Activated CD4-positive, alpha-beta memory T cell treated with anti-CD3 and anti-CD28 coated beads for 36 hours (primary cell): ENCODE data around the gene CEP112. TPM values are rescaled to one million over a fixed set of nuclear protein-coding genes. Genes with fewer than 3 reads are reported as not detected.
A peak's percentile ranks its signal among the peaks of the same experiment; 100 is the strongest.

Source experiments
- CTCF ChIA-PET: fragments of 350-600 bp; sonication (Branson Sonifier 250); formaldehyde crosslinking; loops from one replicate; lab custom pipeline; 2021; ENCODE audit warnings: antibody characterized with exemption, inconsistent platforms; lab: Charles Lee
- POLR2A ChIA-PET: fragments of 350-600 bp; sonication (Branson Sonifier 250); formaldehyde crosslinking; loops from one replicate; lab custom pipeline; 2021; ENCODE audit warnings: antibody characterized with exemption; lab: Charles Lee
- DNase-seq: peaks from one replicate; pipeline ENCODE4 v3.0.0-alpha.2; 2020
- H3K27ac Mint-ChIP-seq: one replicate; pipeline ENCODE4 v1.8.0; 2021; ENCODE audit warnings: mixed read lengths
- H3K27me3 Mint-ChIP-seq: one replicate; pipeline ENCODE4 v1.8.0; 2021; ENCODE audit warnings: mixed read lengths
- H3K36me3 Mint-ChIP-seq: one replicate; pipeline ENCODE4 v1.8.0; 2021; ENCODE audit warnings: mixed read lengths
- H3K4me1 Mint-ChIP-seq: one replicate; pipeline ENCODE4 v1.8.0; 2021; ENCODE audit warnings: low read depth, mixed read lengths
- H3K4me3 Mint-ChIP-seq: one replicate; pipeline ENCODE4 v1.8.0; 2021; ENCODE audit warnings: mild to moderate bottlenecking, mixed read lengths
- H3K9me3 Mint-ChIP-seq: one replicate; pipeline ENCODE4 v1.8.0; 2021; ENCODE audit warnings: mixed read lengths
- intact Hi-C: fragments of 100-400 bp; cut with micrococcal nuclease; formaldehyde crosslinking; loops from one replicate; pipeline ENCODE4 v1.15.1; 2023
- total RNA-seq, 2 experiments: library from RNA; stranded (reverse); gene quantifications; one replicate each; pipeline ENCODE4 v1.2.3, GENCODE V29; 2021

The CEP112 gene
- total RNA-seq, 2 experiments from 2014 or later: 3.3 to 3.7 TPM

DNA sequence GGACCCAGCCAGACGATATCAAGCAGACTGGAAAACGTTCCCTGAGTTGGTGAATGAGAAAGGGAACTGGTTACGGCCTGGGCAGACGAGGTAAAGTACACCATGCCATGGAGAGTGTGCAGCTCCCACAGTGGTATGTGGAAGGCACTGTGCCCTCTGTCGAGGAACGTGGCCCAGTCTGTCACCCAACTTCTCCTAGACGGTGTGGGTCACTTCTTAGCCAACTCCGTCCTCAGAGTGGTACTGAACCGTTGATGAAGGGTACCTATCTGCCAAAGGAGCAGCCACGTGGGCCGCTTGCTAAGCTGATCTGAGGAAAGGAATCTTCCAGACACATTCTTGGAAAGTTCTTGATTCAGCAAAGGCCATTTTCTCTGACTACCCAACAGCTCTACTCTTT, 574.4 kb downstream of the CEP112 start:
- Mint-ChIP-seq H3K4me3 (no peak overlapping the region), H3K9me3 (no peaks in the 10 kb centered on the region), H3K4me1 (no peaks in the 10 kb centered on the region), H3K36me3 (no peaks in the 10 kb centered on the region), H3K27me3 (no peaks in the 10 kb centered on the region), H3K27ac (no peak overlapping the region)
- intact Hi-C loops: no loop called here
- ChIA-PET POLR2A (no interaction called here), CTCF (no interaction called here)
- no peak for DNase-seq

DNA sequence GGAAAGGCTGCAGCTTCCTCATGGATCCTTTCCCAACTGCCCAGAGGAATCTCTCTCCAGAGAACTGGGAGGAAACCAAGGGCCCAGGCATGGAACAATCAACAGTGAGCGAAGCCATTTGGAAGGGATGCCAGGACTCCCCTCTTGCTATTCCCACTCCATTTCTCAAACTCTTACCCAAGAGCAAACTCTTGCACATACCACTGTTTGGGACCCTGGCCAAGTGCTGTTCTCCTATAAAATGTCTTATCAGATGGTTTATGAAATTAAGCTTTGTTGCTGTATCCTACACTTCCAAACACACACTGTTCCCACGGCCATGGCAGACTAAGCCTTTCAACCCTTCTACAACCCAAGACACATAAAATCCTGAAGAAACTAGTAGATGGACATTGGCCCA, 582.2 kb downstream of the CEP112 start:
- ChIA-PET POLR2A (no interaction called here), CTCF (no interaction called here)
- Mint-ChIP-seq H3K4me3 (no peak overlapping the region), H3K27ac (no peak overlapping the region), H3K9me3 (no peaks in the 10 kb centered on the region), H3K36me3 (no peaks in the 10 kb centered on the region), H3K27me3 (no peaks in the 10 kb centered on the region), H3K4me1 (no peaks in the 10 kb centered on the region)
- intact Hi-C loops: no loop called here
- no peak for DNase-seq

DNA sequence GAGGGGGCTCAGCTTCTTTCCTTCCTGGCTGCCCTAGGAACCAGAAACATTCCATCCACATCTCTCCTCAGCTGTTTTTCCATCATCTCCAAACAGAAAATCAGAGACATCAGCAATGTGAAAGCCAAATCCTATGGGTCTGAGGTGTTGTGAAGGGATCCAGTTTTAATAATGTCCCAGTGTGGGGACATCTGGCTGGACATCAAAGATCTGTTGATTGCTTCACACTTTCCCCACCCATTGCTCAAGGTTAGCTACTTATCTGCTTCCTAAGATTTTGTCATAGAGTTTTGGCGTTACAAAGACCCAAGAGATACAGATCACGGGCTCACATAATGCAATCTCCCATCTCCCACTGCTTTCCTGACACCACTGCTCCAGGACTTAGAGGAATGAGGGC, 582.6 kb downstream of the CEP112 start:
- intact Hi-C loops: no loop called here

DNA sequence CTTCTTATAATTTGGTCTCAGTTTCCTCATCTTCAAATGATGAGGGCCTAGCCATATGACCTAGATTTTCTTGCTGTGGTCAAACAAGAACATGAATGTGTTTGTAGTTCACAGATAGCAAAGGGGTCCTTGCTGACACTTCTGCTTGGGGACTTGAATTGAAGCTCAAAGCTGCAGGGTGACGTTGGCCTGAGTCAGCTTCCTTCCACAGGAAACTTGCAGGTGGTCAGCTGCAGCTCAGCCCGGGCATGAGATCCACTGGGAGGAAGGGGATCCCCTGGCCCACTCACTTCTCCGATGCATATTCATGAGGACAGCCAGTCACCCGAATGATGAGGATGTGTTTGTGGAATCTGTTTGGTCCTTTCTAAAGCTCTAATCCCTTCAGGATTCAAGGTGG, 587.9 kb downstream of the CEP112 start:
- Mint-ChIP-seq H3K27me3 (peaks cover 3% of the 10 kb centered on the region), H3K36me3 (no peaks in the 10 kb centered on the region), H3K9me3 (no peaks in the 10 kb centered on the region), H3K4me1 (peaks cover 2% of the 10 kb centered on the region), H3K4me3 (no peak overlapping the region), H3K27ac (no peak overlapping the region)
- DNase-seq: peak; percentile 14
- intact Hi-C loops: no loop called here
- ChIA-PET CTCF (no interaction called here), POLR2A (no interaction called here)

More for the DNA sequence above, 582.6 kb downstream of the CEP112 start:
- no peak for DNase-seq
- Mint-ChIP-seq H3K4me3 (no peak overlapping the region), H3K27me3 (no peaks in the 10 kb centered on the region), H3K4me1 (no peaks in the 10 kb centered on the region), H3K27ac (no peak overlapping the region), H3K9me3 (no peaks in the 10 kb centered on the region), H3K36me3 (no peaks in the 10 kb centered on the region)
- POLR2A ChIA-PET: no interaction called here
- CTCF ChIA-PET: no interaction called here

DNA sequence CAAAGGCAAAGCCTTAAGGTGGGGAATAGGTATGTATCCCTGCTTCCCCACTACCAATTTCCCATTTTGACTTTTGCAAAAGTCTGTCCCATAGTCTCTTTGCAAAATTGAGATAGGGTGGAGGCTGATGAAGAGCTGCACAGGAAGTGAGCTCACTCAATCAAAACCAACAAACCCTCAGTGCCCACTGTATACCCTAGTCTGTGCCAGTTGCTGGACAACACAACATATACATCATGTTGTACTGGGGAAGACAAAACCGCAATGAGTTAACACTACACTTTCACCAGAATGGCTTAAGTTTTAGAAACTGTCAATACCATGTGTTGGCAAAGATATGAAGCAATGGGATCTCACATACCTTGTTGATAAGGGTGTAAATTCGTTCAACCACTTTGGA, 590.1 kb downstream of the CEP112 start:
- Mint-ChIP-seq H3K4me3 (no peak overlapping the region), H3K27me3 (peaks cover 3% of the 10 kb centered on the region), H3K9me3 (no peaks in the 10 kb centered on the region), H3K27ac (no peak overlapping the region), H3K36me3 (no peaks in the 10 kb centered on the region), H3K4me1 (peaks cover 2% of the 10 kb centered on the region)
- DNase-seq: no peak
- ChIA-PET POLR2A (no interaction called here), CTCF (no interaction called here)
- intact Hi-C loops: no loop called here

DNA sequence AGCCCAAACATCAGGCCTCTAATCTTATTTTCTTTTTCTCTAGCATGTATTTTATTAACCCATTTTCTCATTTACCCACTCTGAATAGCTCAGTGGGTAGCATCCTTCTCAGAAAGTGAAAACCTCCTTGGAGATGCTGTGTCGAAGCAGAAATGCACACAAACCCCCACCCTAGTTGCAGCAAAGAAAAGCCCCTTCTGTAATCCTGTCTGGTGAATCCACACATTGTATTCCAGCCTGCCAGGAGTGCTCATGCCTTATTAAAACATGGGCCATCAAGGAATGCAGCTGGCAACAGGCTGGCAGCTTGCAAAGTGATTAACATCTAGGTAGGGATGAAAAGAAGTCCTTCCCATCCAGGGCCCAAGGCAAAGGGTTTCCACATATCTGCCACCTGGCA, 590.8 kb downstream of the CEP112 start:
- ChIA-PET POLR2A (no interaction called here), CTCF (no interaction called here)
- Mint-ChIP-seq H3K4me3 (no peak overlapping the region), H3K27me3 (peaks cover 3% of the 10 kb centered on the region), H3K9me3 (no peaks in the 10 kb centered on the region), H3K27ac (no peak overlapping the region), H3K36me3 (no peaks in the 10 kb centered on the region), H3K4me1 (peaks cover 2% of the 10 kb centered on the region)
- intact Hi-C loops: no loop called here
- no peak for DNase-seq

DNA sequence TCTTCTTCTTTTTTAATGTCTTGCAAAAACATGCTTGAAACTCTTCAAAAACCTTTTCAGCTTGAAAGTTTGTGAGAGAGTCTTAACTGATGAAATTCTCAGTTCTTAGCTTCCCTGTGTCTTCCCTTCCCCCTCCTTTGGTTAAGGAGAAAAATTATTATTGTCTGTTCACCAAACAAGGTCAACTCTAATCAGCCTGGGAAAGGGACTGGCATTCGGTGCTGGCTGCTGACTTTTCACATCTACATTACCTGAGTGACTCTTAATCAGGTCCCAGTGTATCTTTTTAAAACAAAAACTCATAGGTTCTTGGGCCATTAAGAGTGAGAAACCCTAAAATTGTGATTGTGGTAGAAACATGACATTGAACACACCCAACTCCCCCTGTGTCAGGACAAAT, 591.4 kb downstream of the CEP112 start:
- Mint-ChIP-seq H3K36me3 (no peaks in the 10 kb centered on the region), H3K4me1 (peaks cover 2% of the 10 kb centered on the region), H3K27me3 (peaks cover 3% of the 10 kb centered on the region), H3K4me3 (no peak overlapping the region), H3K9me3 (no peaks in the 10 kb centered on the region), H3K27ac (no peak overlapping the region)
- ChIA-PET CTCF (no interaction called here), POLR2A (no interaction called here)
- DNase-seq: no peak
- intact Hi-C loops: no loop called here

DNA sequence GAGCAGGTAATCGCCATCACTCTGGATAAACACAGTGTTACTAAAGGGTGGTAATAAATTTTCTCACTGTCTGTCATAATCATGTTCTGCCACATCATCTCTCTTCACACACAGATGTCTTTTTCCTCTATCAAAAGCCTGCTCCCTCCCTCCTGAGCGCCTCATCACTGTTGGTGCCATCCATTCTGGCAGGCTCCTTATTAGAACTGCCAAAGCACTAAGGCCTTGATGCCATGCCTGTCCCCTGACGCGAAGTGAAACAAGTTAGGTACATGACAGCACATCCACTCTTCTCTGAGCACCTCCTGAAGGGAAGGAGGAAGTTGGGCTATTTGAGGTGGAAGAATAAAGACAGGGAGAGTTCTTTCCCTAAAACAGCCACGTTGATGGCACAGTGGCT, 592.3 kb downstream of the CEP112 start:
- peaks cover 3% of the 10 kb centered on the region for H3K27me3 Mint-ChIP-seq
- CTCF ChIA-PET: no interaction called here
- intact Hi-C loops: no loop called here
- POLR2A ChIA-PET: no interaction called here
- no peak for DNase-seq
- H3K9me3 Mint-ChIP-seq: no peaks in the 10 kb centered on the region
- no peak overlapping the region for H3K4me3 Mint-ChIP-seq
- H3K4me1 Mint-ChIP-seq: peaks cover 7% of the 10 kb centered on the region
- no peaks in the 10 kb centered on the region for H3K36me3 Mint-ChIP-seq
- no peak overlapping the region for H3K27ac Mint-ChIP-seq

DNA sequence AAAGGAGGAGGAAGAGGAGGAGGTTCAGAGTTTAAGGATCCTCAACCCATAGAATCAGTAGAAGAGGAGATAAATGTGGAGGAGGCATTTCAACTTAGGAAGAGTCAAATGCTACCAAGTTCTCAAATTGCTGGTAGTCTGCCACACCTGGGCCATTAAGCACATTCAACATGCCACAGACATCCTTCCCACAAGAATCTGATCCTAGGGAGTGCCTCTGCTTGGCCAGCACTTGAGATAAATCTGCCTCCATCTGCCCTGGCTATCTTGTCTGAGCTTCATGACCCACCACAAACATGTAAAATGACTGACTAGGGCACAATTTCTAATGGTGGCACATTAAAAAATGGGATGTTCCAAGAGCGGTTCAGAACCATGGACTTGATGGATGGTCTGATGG, 593.2 kb downstream of the CEP112 start:
- no peaks in the 10 kb centered on the region for H3K9me3 Mint-ChIP-seq
- CTCF ChIA-PET: no interaction called here
- H3K4me1 Mint-ChIP-seq: peaks cover 16% of the 10 kb centered on the region
- no peak overlapping the region for H3K4me3 Mint-ChIP-seq
- H3K27me3 Mint-ChIP-seq: peaks cover 3% of the 10 kb centered on the region
- H3K36me3 Mint-ChIP-seq: no peaks in the 10 kb centered on the region
- H3K27ac Mint-ChIP-seq: no peak overlapping the region
- POLR2A ChIA-PET: no interaction called here
- intact Hi-C loops: no loop called here
- no peak for DNase-seq

DNA sequence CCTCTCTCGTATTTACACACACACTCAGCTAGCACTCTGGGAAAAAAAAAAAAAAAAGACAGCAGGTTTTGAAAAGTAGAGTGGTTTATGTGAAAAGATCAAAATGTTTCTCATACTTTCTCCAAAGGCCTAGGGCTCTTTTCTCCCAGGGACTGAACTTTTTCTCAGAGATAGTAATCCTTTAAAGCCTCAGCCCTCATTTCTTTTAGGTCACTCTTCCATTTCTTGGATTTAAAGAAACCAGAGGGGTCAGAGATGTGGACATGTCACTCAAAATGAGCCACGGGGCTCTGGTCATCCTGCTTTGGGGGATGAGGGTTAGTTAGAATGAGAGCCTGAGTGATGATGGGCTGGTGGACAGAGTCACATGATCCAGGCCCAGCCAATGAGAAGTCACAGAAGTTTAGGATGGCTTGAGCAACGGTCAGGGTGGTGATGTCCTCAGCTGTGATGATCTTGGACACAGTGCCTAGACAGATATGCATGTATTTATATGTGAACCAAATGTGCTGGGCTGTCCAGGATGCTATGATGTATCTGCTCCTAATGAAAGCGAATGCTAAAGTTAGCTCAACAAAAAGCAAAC, 596.8 kb downstream of the CEP112 start:
- H3K4me3 Mint-ChIP-seq: no peak overlapping the region
- intact Hi-C loops: no loop called here
- ChIA-PET POLR2A (no interaction called here), CTCF (no interaction called here)
- peaks cover 8% of the 10 kb centered on the region for H3K27me3 Mint-ChIP-seq
- H3K9me3 Mint-ChIP-seq: no peaks in the 10 kb centered on the region
- H3K4me1 Mint-ChIP-seq: peaks cover 15% of the 10 kb centered on the region
- DNase-seq: no peak
- no peak overlapping the region for H3K27ac Mint-ChIP-seq
- H3K36me3 Mint-ChIP-seq: no peaks in the 10 kb centered on the region

DNA sequence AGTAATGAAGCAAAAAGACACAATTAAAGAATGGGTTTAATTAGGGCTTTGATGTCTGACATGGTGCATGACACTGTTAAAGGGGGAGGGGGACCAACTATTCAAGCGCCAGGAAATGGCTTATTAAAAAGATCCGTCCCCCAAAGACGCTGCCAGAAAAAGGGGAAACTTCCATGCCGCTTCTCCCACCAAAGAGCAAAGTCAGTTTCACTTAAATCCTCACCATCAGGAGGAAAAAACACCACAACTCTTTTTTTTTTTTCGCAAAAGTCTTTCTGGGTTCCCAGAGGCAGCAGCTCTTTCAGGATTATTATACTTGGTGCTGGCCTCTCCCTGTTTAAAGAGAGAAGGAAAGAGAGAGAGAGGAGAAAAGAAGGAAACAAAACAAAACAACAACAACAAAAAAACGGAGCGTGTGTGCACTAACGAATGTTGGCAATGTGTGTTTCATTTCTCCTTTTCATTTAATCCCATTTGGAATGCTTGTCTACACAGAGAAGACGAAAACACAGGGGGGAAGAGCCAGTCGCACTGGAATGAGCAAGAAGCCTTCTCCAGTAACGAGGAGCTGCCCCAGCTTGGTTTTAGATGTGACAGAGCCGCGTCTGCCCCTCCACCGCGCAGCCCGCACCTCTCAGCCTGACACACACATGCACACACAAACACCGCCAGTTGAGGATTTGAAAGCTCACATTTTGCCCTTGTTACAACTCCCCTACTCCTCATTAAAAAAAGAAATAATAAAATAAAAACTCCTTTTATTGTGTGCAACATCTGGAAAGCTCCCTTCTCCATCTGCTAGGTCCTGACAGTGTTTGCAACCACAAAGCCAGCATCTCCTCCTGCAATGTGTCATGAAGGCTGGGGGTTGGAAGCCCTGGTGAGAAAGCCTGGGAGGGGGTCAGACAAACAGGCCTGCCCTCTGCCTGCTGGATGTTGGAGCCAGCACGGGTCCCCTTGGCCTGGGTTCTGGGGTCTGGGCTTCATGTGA, 597.8 kb downstream of the CEP112 start:
- CTCF ChIA-PET: no interaction called here
- DNase-seq: peak; percentile 15
- intact Hi-C loops: no loop called here
- H3K27ac Mint-ChIP-seq: no peak overlapping the region
- POLR2A ChIA-PET: no interaction called here
- H3K4me1 Mint-ChIP-seq: peaks cover 15% of the 10 kb centered on the region
- H3K4me3 Mint-ChIP-seq: peak overlapping the region; percentile 35
- H3K9me3 Mint-ChIP-seq: no peaks in the 10 kb centered on the region
- H3K36me3 Mint-ChIP-seq: no peaks in the 10 kb centered on the region
- peaks cover 8% of the 10 kb centered on the region for H3K27me3 Mint-ChIP-seq

DNA sequence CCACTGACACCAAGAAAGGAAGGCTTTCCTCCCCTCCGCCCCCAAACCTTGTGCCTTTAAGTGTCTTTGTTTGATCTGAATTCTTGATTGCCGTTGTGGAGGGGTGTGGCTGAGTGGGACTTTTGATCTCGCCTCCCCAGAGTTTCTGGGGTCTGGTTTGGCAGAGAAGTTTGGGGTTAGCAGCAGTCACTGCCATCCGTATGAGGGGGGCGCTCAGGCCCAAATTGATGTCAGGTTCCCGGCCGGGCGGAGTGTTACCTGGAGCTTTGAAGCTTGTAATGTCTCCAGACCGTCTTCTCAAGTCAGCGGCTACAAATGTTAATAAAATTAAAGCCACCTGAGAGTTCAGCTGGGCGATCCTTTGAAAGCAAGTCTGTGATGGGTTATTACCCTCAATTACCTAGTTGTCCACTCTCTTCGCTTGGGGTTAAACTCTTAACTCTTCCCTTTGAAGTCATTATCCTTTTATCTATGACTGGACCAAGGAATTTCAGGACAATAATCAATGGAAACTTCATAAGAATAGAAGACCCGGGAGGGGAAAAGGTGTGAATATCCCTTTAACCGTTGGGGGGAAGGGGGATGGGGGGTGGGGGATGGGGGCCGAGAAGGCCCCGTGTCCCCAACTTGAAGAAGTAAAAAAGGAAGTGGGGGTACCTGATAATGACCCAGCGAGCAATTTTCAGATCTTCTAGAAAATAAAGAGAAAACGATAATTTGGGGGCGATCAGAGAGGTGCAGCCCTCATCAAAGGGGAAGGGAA, 598.7 kb downstream of the CEP112 start:
- Mint-ChIP-seq H3K4me3 (no peak overlapping the region), H3K4me1 (peaks cover 15% of the 10 kb centered on the region), H3K36me3 (no peaks in the 10 kb centered on the region), H3K27me3 (peaks cover 8% of the 10 kb centered on the region), H3K9me3 (no peaks in the 10 kb centered on the region), H3K27ac (no peak overlapping the region)
- CTCF ChIA-PET: no interaction called here
- intact Hi-C loops: no loop called here
- POLR2A ChIA-PET: no interaction called here
- DNase-seq: no peak
